Astrocyte (in vitro differentiated cells and primary cell): ENCODE measurements around the gene CDH23. TPM values are rescaled to one million over a fixed set of nuclear protein-coding genes. Genes with fewer than 3 reads are reported as not detected.
A peak's percentile ranks its signal among the peaks of the same experiment; 100 is the strongest.

Experiments used
- DNase-seq: peaks from one replicate; pipeline ENCODE4 v3.0.0-alpha.2; 2010; ENCODE audit warnings: low read depth
- FAIRE-seq: peaks from 2 replicates; lab custom pipeline; 2011; peaks lifted over from hg19 to GRCh38; lab: Jason Lieb, UNC
- H2AFZ ChIP-seq: 2 replicates; pipeline ENCODE4 v1.6.0; 2012; ENCODE audit warnings: low read depth, low read length, inconsistent platforms
- H3K27ac ChIP-seq: 2 replicates; pipeline ENCODE4 v1.5.1; 2011; ENCODE audit warnings: low read depth, low read length, inconsistent platforms
- H3K27me3 ChIP-seq: 2 replicates; pipeline ENCODE4 v1.6.0; 2011; ENCODE audit warnings: low read length, inconsistent platforms; ENCODE audit not compliant: insufficient read depth
- H3K36me3 ChIP-seq: 2 replicates; pipeline ENCODE4 v1.5.1; 2011; ENCODE audit warnings: low read length, inconsistent platforms; ENCODE audit not compliant: insufficient read depth
- H3K4me1 ChIP-seq: 2 replicates; pipeline ENCODE4 v1.5.1; 2011; ENCODE audit warnings: low read length, inconsistent platforms; ENCODE audit not compliant: insufficient read depth
- H3K4me2 ChIP-seq: 2 replicates; pipeline ENCODE4 v1.6.0; 2012; ENCODE audit warnings: low read length, inconsistent platforms
- H3K4me3 ChIP-seq: 2 replicates; pipeline ENCODE4 v1.5.1; 2011; ENCODE audit warnings: low read depth, mild to moderate bottlenecking, low read length, inconsistent platforms; ENCODE audit not compliant: insufficient read depth
- H3K79me2 ChIP-seq: 2 replicates; pipeline ENCODE4 v1.6.0; 2012; ENCODE audit warnings: mild to moderate bottlenecking, low read length, inconsistent platforms; ENCODE audit not compliant: insufficient read depth
- H3K9ac ChIP-seq: 2 replicates; pipeline ENCODE4 v1.6.0; 2012; ENCODE audit warnings: mild to moderate bottlenecking, low read length, inconsistent platforms
- H3K9me3 ChIP-seq: 2 replicates; pipeline ENCODE4 v1.5.1; 2012; ENCODE audit warnings: low read depth, mild to moderate bottlenecking, low read length, inconsistent platforms; ENCODE audit not compliant: insufficient read depth
- H4K20me1 ChIP-seq: 2 replicates; pipeline ENCODE4 v1.6.0; 2012; ENCODE audit warnings: low read length, inconsistent platforms; ENCODE audit not compliant: insufficient read depth
- H3K27ac Mint-ChIP-seq: one replicate; pipeline ENCODE4 v1.8.0; 2021; ENCODE audit warnings: mild to moderate bottlenecking, mixed read lengths; ENCODE audit not compliant: unreplicated experiment
- H3K27me3 Mint-ChIP-seq: one replicate; pipeline ENCODE4 v1.8.0; 2021; ENCODE audit warnings: low read depth, mixed read lengths; ENCODE audit not compliant: unreplicated experiment
- H3K36me3 Mint-ChIP-seq: one replicate; pipeline ENCODE4 v1.8.0; 2021; ENCODE audit warnings: low read depth, mixed read lengths; ENCODE audit not compliant: unreplicated experiment
- H3K4me1 Mint-ChIP-seq: one replicate; pipeline ENCODE4 v1.8.0; 2021; ENCODE audit warnings: low read depth, mixed read lengths; ENCODE audit not compliant: unreplicated experiment
- H3K4me3 Mint-ChIP-seq: one replicate; pipeline ENCODE4 v1.8.0; 2021; ENCODE audit warnings: mild to moderate bottlenecking, moderate library complexity, mixed read lengths; ENCODE audit not compliant: unreplicated experiment
- H3K9me3 Mint-ChIP-seq: one replicate; pipeline ENCODE4 v1.8.0; 2021; ENCODE audit warnings: mild to moderate bottlenecking, mixed read lengths; ENCODE audit not compliant: unreplicated experiment
- EZH2 ChIP-seq: IDR thresholded peaks from 2 replicates; pipeline ENCODE4 v1.6.1; 2012; ENCODE audit warnings: mild to moderate bottlenecking, low read length, inconsistent platforms; ENCODE audit not compliant: insufficient read depth
- total RNA-seq: library from RNA; stranded (reverse); gene quantifications from 2 replicates; pipeline ENCODE4 v1.2.1, GENCODE V29; 2021
- TF ChIP-seq, protein P1 (sequence below): IDR thresholded peaks from 2 replicates; pipeline ENCODE4 v1.5.1; 2011; ENCODE audit warnings: low read depth, mild to moderate bottlenecking, inconsistent platforms, low read length, moderate library complexity; ENCODE audit not compliant: insufficient read depth

CDH23 gene
- total RNA-seq, 1 donor from 2014 or later = not detected

DNA sequence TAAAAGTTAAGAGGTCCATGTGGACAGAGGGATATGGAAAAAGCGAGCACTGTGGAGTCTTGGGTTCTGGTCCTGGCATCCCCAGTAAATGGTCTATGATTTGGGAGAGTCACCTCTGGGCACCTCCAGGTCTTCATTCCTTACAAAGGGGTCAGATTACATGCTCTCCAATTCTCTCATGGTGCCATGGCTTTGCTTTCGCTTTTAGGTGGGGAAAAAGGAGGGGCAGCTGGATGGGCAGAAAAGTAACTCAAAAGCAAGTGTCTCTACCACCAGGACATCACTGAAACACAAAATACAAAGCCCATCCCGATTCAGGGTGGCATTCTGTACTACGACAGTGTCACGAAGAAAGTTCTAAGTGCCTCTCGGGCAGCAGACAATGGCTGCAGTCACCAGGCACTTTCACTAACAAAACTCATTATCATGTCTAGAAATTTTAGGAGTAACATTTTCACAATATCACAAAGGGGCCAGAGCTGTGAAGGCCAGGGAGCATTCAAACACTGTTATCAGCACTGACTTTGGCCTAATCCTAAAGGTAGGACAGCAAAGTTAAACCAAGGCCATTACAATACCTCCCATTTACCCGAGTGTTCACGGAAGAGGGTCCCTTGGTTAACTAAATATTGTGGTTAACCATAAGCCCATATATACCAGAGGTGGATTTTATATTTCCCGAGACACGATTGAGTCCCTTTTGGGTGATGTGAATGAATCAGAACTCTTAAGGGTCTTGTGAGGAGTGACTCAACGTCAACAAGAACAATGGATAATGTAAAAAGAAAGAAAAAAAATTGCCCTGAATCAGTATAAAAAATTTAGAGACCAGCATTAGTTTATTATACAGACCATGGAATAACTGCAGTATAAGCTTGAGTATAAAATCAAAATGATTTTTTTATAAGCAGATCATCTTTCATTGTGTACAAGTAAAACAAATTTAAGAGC is 451.9 kb downstream of the CDH23 start:
- H3K4me1 ChIP-seq = peaks cover 22% of the 10 kb centered on the region
- peaks cover 71% of the 10 kb centered on the region for H4K20me1 ChIP-seq
- H3K27ac Mint-ChIP-seq = no peak overlapping the region
- H2AFZ ChIP-seq = no peak overlapping the region
- DNase-seq (peak; percentile 74), FAIRE-seq (no peak)
- no peaks in the 10 kb centered on the region for H3K36me3 ChIP-seq
- peaks cover 4% of the 10 kb centered on the region for H3K36me3 Mint-ChIP-seq
- peaks cover 23% of the 10 kb centered on the region for H3K4me1 Mint-ChIP-seq
- peak overlapping the region; percentile 84 for H3K4me2 ChIP-seq
- peak overlapping the region; percentile 61 for H3K9ac ChIP-seq
- no peaks in the 10 kb centered on the region for H3K9me3 ChIP-seq
- no peak for TF ChIP-seq EZH2
- TF ChIP-seq, protein P1, sequence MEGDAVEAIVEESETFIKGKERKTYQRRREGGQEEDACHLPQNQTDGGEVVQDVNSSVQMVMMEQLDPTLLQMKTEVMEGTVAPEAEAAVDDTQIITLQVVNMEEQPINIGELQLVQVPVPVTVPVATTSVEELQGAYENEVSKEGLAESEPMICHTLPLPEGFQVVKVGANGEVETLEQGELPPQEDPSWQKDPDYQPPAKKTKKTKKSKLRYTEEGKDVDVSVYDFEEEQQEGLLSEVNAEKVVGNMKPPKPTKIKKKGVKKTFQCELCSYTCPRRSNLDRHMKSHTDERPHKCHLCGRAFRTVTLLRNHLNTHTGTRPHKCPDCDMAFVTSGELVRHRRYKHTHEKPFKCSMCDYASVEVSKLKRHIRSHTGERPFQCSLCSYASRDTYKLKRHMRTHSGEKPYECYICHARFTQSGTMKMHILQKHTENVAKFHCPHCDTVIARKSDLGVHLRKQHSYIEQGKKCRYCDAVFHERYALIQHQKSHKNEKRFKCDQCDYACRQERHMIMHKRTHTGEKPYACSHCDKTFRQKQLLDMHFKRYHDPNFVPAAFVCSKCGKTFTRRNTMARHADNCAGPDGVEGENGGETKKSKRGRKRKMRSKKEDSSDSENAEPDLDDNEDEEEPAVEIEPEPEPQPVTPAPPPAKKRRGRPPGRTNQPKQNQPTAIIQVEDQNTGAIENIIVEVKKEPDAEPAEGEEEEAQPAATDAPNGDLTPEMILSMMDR = no peak
- peaks cover 75% of the 10 kb centered on the region for H3K79me2 ChIP-seq
- peak overlapping the region; percentile 99 for H3K4me3 Mint-ChIP-seq
- H3K27ac ChIP-seq = peak overlapping the region; percentile 51
- H3K27me3 ChIP-seq = no peaks in the 10 kb centered on the region
- H3K4me3 ChIP-seq = peak overlapping the region; percentile 78
- no peaks in the 10 kb centered on the region for H3K27me3 Mint-ChIP-seq
- H3K9me3 Mint-ChIP-seq = no peaks in the 10 kb centered on the region

DNA sequence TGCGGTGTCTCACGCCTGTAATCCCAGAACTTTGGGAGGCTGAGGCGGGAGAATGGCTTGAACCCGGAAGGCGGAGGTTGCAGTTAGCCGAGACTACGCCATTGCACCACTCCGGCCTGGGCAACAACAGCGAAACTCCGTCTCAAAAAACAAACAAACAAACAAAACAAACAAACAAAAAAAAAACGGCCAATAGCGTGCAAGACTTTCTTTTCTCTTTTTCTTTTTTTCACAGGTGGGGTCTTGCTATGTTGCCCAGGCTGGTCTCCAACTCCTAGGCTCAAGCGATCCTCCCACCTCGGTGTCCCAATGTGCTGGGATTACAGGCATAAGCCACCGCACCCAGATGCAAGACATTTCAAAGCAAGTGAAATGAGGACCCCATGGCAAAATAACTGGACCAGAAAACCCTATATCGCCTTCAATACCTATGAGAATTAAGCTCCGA is 452.8 kb downstream of the CDH23 start:
- TF ChIP-seq, protein P1 = no peak
- no peak for TF ChIP-seq EZH2
- Mint-ChIP-seq H3K9me3 (no peaks in the 10 kb centered on the region), H3K27me3 (no peaks in the 10 kb centered on the region), H3K27ac (no peak overlapping the region), H3K4me1 (peaks cover 23% of the 10 kb centered on the region), H3K36me3 (peaks cover 4% of the 10 kb centered on the region), H3K4me3 (peak overlapping the region; percentile 99)
- Histone ChIP-seq H3K9me3 (no peaks in the 10 kb centered on the region), H4K20me1 (peaks cover 62% of the 10 kb centered on the region), H2AFZ (no peak overlapping the region), H3K27ac (peak overlapping the region; percentile 51), H3K4me2 (peak overlapping the region; percentile 84), H3K4me1 (peaks cover 22% of the 10 kb centered on the region), H3K27me3 (no peaks in the 10 kb centered on the region), H3K4me3 (peak overlapping the region; percentile 78), H3K9ac (peak overlapping the region; percentile 96), H3K79me2 (peaks cover 66% of the 10 kb centered on the region), H3K36me3 (no peaks in the 10 kb centered on the region)
- no peak for FAIRE-seq
- DNase-seq = no peak
